Transverse colon (tissue), 4 donors: ENCODE data around the gene SLC25A23. TPM values are rescaled to one million over a fixed set of nuclear protein-coding genes. Genes with fewer than 3 reads are reported as not detected.

Source experiments
- DNase-seq: peaks from one replicate; pipeline ENCODE4 v3.0.0-alpha.2; 2019
- H3K27ac ChIP-seq, 4 donors: fragments of 200-600 bp; sonication (generic); 2 replicates each; pipeline ENCODE4 v1.5.1; 2016 to 2018; ENCODE audit warnings: inconsistent platforms in 4 of 4
- H3K27me3 ChIP-seq: fragments of 200-600 bp; sonication (generic); 2 replicates; pipeline ENCODE4 v1.5.1; 2017; ENCODE audit warnings: inconsistent platforms
- H3K36me3 ChIP-seq, 4 donors: fragments of 200-600 bp; sonication (generic); 2 replicates each; pipeline ENCODE4 v1.5.1; 2017 to 2019; ENCODE audit warnings: inconsistent platforms in 4 of 4
- H3K4me1 ChIP-seq, 4 donors: fragments of 200-600 bp; sonication (generic); 2 replicates each; pipeline ENCODE4 v1.5.1; 2017 to 2020; ENCODE audit warnings: inconsistent platforms in 4 of 4
- H3K4me3 ChIP-seq, 4 donors: fragments of 200-600 bp; sonication (generic); 1 replicate in 1 of 4; 2 replicates in 3 of 4; pipeline versions ENCODE4 v1.5.1 to v1.6.1; 2017 to 2019; ENCODE audit warnings: inconsistent platforms in 4 of 4
- H3K9me3 ChIP-seq, 2 donors: fragments of 200-600 bp; sonication (generic); 2 replicates each; pipeline ENCODE4 v1.5.1; 2017 to 2019; ENCODE audit warnings: inconsistent platforms in 2 of 2
- CTCF ChIP-seq, 5 experiments: fragments of 200-600 bp in 3 of 5; fragments of 450-650 bp in 2 of 5; sonication (generic) in 3 of 5; IDR thresholded peaks; 1 replicate in 2 of 5; 2 replicates in 3 of 5; pipeline ENCODE4 v1.5.1; 2016 to 2017; ENCODE audit warnings: antibody characterized with exemption in 5 of 5, inconsistent platforms in 3 of 5, mild to moderate bottlenecking in 2 of 5, moderate library complexity in 1 of 5
- EP300 ChIP-seq: sonication (generic); formaldehyde crosslinking; IDR thresholded peaks from one replicate; pipeline ENCODE4 v1.6.1; 2017; ENCODE audit warnings: antibody characterized with exemption, low read depth
- POLR2A ChIP-seq: fragments of 450-650 bp; IDR thresholded peaks from one replicate; pipeline ENCODE4 v1.6.1; 2016; ENCODE audit warnings: antibody characterized with exemption, mild to moderate bottlenecking, moderate library complexity
- POLR2AphosphoS5 ChIP-seq, 3 donors: sonication (generic); formaldehyde crosslinking; IDR thresholded peaks; one replicate each; pipeline ENCODE4 v1.6.1; 2016; ENCODE audit warnings: antibody characterized with exemption in 3 of 3
- WGBS, 2 donors: methylation state at CpG; one replicate each; pipeline ENCODE4 v1.1.5; 2018; ENCODE audit warnings: low coverage in 1 of 2; 5-methylcytosine and 5-hydroxymethylcytosine counted together
- in situ Hi-C, 4 donors: fragments of 200-750 bp; cut with MboI; loops; one replicate each; pipeline versions ENCODE4 v1.15.0 to v1.15.1; 2017; ENCODE audit warnings: low sequenced_read_pairs in 3 of 4, low pct_ligation_motif_present in 1 of 4, low pct_unique_long_range_greater_than_20kb in 1 of 4
- intact Hi-C: fragments of 100-400 bp; cut with DNase I; formaldehyde crosslinking; loops from one replicate; pipeline ENCODE4 v1.15.1; 2023; ENCODE audit warnings: low total_unique reads
- total RNA-seq, 4 donors: library from RNA; depleted of rRNA; stranded (reverse); fragments of >200 nt; gene quantifications; one replicate each; pipeline ENCODE4 v1.1.0, GENCODE V29; 2016

The SLC25A23 gene
- total RNA-seq, 4 donors from 2014 or later: 77.2 to 216 (median 171) TPM

GRCh38 chr19:6495947-6496346 is 36.4 kb upstream of the SLC25A23 start:
- intact Hi-C loops: no loop called here
- H3K4me1 ChIP-seq: peaks cover 0 to 4% (median 0%) of the 10 kb centered on the region in 4 donors
- H3K9me3 ChIP-seq: no peaks in the 10 kb centered on the region
- H3K4me3 ChIP-seq: no peak overlapping the region
- in situ Hi-C loops: no loop called here
- no peak for TF ChIP-seq POLR2A
- no peak for TF ChIP-seq CTCF (IDR thresholded peaks at IDR 0.05)
- TF ChIP-seq POLR2AphosphoS5 (IDR thresholded peaks at IDR 0.05): no peak
- no peak for TF ChIP-seq EP300
- no peaks in the 10 kb centered on the region for H3K36me3 ChIP-seq
- H3K27me3 ChIP-seq: peaks cover 14% of the 10 kb centered on the region
- DNase-seq: no peak
- H3K27ac ChIP-seq: no peak overlapping the region
- 97 to 99% methylated on average over 6 to 17 of the region's 19 CpGs for WGBS, 2 donors

DNA sequence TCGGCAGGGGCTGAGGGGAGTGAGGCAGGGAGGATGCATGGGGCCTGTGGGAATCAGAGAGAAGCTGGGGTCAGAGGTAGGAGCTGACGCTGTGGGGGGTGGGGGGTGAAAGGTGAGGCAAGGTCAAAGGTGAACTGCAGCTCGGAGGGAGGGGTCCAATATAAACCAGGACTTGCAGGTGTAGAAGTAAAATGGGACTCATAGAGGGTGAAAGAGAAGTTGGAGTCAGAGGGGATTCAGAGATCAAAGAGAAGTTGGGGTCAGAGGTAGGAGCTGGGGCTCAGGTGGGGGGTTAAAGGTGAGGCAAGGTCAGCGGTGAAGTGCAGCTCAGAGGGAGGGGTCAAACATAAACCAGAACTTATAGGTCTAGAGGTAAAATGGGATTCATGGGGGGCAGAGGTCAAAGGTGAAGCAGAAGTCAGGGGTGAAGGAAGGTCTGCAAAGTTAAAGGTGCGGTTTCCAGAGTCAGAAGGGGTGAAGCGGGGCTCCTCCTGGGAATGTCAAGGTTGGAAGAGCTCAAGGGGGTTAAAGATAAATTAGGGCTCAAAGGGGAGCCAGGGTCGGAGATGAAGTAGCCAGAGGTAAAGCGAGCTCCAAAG is 34.9 kb upstream of the SLC25A23 start:
- H3K27me3 ChIP-seq: no peaks in the 10 kb centered on the region
- intact Hi-C loops: no loop called here
- peaks cover 0 to 2% (median 0%) of the 10 kb centered on the region in 4 donors for H3K4me1 ChIP-seq
- H3K27ac ChIP-seq: no peak overlapping the region
- no peak for DNase-seq
- H3K4me3 ChIP-seq: no peak overlapping the region
- no peaks in the 10 kb centered on the region for H3K36me3 ChIP-seq
- 66 to 75% methylated on average over 8 of the region's 8 CpGs for WGBS, 2 donors
- no peak for TF ChIP-seq POLR2A
- TF ChIP-seq EP300: no peak
- TF ChIP-seq CTCF (IDR thresholded peaks at IDR 0.05): no peak
- TF ChIP-seq POLR2AphosphoS5 (IDR thresholded peaks at IDR 0.05): no peak
- no peaks in the 10 kb centered on the region for H3K9me3 ChIP-seq
- in situ Hi-C loops: no loop called here

GRCh38 chr19:6491802-6492592 is 32.4 kb upstream of the SLC25A23 start:
- Histone ChIP-seq H3K4me3 (no peak overlapping the region), H3K27ac (no peak overlapping the region), H3K27me3 (no peaks in the 10 kb centered on the region), H3K4me1 (no peaks in the 10 kb centered on the region), H3K9me3 (no peaks in the 10 kb centered on the region), H3K36me3 (no peaks in the 10 kb centered on the region)
- intact Hi-C loops (no loop called here), in situ Hi-C loops (no loop called here)
- no peak for DNase-seq
- TF ChIP-seq POLR2AphosphoS5 (IDR thresholded peaks at IDR 0.05) (no peak), EP300 (no peak), POLR2A (no peak), CTCF (IDR thresholded peaks at IDR 0.05) (no peak)
- 82% methylated on average over 4 of the region's 4 CpGs; no CpG with 5 or more reads in 1 of the 2 donors for WGBS, 2 donors

DNA sequence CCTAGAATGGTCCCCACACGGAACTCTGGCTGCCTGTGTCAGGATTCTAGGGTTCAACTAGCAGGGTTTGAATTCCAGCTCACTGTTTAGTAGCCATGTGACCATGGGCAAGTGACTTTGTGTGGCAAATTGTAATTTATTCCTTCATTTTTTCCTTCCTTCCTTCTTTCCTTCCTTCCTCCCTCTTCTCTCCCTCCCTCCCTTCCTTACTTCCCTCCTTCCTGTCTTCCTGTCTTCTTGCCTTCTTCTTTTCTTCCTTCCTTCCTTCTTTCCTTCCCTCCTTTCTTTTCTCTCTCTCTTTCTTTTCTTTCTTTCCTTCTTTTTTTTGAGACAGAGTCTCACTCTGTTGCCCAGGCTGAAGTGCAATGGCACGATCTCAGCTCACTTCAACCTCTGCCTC is 30.5 kb upstream of the SLC25A23 start:
- TF ChIP-seq POLR2A (no peak), EP300 (no peak), POLR2AphosphoS5 (IDR thresholded peaks at IDR 0.05) (no peak)
- Histone ChIP-seq H3K4me3 (no peak overlapping the region), H3K36me3 (no peaks in the 10 kb centered on the region), H3K4me1 (no peaks in the 10 kb centered on the region), H3K27me3 (no peaks in the 10 kb centered on the region), H3K9me3 (no peaks in the 10 kb centered on the region), H3K27ac (no peak overlapping the region)
- DNase-seq: no peak
- in situ Hi-C loops (no loop called here), intact Hi-C loops (no loop called here)
- 73% methylated on average over 2 of the region's 2 CpGs; no CpG with 5 or more reads in 1 of the 2 donors for WGBS, 2 donors
